ENCODE data around the gene HIP1.

- TF ChIP-seq CTCF (IDR thresholded peaks at IDR 0.05; ENCODE audit: low read depth, low read length) (no peak), POLR2A (IDR thresholded peaks at IDR 0.05; ENCODE audit: extremely low read depth, insufficient read length) (no peak), MYC (IDR thresholded peaks at IDR 0.05; ENCODE audit: low read depth, low read length) (no peak), MAX (IDR thresholded peaks at IDR 0.05; ENCODE audit: low read depth, low read length) (no peak)
These were observed 124.3 kb downstream of the HIP1 start for GRCh38 chr7:75614401-75614800.
